ENCODE data around the gene PPFIBP1. TPM values are rescaled to one million over a fixed set of nuclear protein-coding genes. Genes with fewer than 3 reads are reported as not detected.
A peak's percentile ranks its signal among the peaks of the same experiment; 100 is the strongest.

The PPFIBP1 gene
- total RNA-seq, 1 donor from 2014 or later: 56.4 TPM

- Histone ChIP-seq H3K4me1 (peaks cover 7 to 53% of the 10 kb centered on the region in 2 donors), H3K36me3 (no peaks in the 10 kb centered on the region), H3K27ac (peak overlapping the region; percentile 71 to 75), H3K4me3 (peak overlapping the region in 1 of 2 donors; percentile 54), H3K27me3 (no peaks in the 10 kb centered on the region), H3K9me3 (no peaks in the 10 kb centered on the region)
- DNase-seq (ENCODE audit: low spot score in 2 of 2): no peak
- intact Hi-C loops (cut with DNase I): loop anchor here (2.0 kb wide), 1 partner anchor 29 kb away; the partner anchor contains the start of gene PPFIBP1
- TF ChIP-seq CTCF (IDR thresholded peaks at IDR 0.05): no peak
Measured at GRCh38 chr12:27553941-27554340, 29.9 kb downstream of the PPFIBP1 start.

DNA sequence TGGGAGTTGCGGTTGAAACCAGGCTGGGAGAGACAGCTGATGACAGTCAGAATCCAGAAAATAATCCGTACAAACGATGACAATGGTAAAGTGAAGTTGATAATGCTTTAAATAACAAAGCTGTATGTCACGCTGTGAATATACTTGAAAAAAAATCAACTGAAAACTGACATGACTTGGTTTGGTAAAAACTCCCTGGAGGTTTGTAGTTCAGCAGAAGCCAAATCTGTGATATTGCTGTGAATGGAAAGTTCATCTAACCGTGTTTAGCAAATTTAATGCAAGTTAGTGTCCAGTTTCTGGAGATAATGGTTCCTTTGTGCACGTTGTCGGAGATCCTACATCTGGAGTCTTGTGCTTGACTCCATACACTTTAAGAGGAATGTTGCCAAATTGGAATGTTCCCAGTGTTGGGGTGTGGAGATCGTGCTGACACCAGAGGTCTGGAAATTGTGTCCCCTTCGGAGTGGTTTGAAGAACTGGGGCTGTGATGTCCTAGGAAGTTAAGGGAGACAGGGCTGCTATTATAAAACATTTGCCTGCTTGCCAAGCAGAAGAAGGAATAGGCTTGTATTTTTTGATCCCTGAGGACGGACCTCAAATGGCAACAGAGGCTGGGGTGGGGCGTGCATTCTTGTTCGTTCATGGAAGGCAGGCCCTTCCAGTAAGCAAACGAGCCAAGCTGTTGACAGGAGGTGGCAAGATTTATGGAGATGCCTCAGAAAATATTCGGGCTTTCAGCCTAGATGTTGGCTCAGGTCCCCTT lies 30.6 kb downstream of the PPFIBP1 start:
- Histone ChIP-seq H3K4me3 (peak overlapping the region; percentile 30 to 54), H3K27ac (peak overlapping the region; percentile 71 to 75), H3K27me3 (no peaks in the 10 kb centered on the region), H3K36me3 (no peaks in the 10 kb centered on the region), H3K9me3 (no peaks in the 10 kb centered on the region), H3K4me1 (peaks cover 7 to 46% of the 10 kb centered on the region in 2 donors)
- peak in 1 of 2 donors; percentile 81 for DNase-seq (ENCODE audit: low spot score in 2 of 2)
- TF ChIP-seq CTCF (IDR thresholded peaks at IDR 0.05): no peak
- intact Hi-C loops (cut with DNase I): loop anchor here (2.0 kb wide), 1 partner anchor 30 kb away; the partner anchor contains the start of gene PPFIBP1

GRCh38 chr12:27555361-27555760 lies 31.4 kb downstream of the PPFIBP1 start:
- intact Hi-C loops (cut with DNase I): loop anchor here (2.0 kb wide), 1 partner anchor 31 kb away; the partner anchor contains the start of gene PPFIBP1
- H3K27me3 ChIP-seq: no peaks in the 10 kb centered on the region
- TF ChIP-seq CTCF (IDR thresholded peaks at IDR 0.05): no peak
- H3K4me1 ChIP-seq: peaks cover 3 to 44% of the 10 kb centered on the region in 2 donors
- no peak for DNase-seq (ENCODE audit: low spot score in 2 of 2)
- no peaks in the 10 kb centered on the region for H3K9me3 ChIP-seq
- no peaks in the 10 kb centered on the region for H3K36me3 ChIP-seq
- H3K4me3 ChIP-seq: peak overlapping the region; percentile 30 to 54
- peak overlapping the region; percentile 71 to 75 for H3K27ac ChIP-seq

- no peaks in the 10 kb centered on the region for H3K36me3 ChIP-seq
- TF ChIP-seq CTCF (IDR thresholded peaks at IDR 0.05): no peak
- peak overlapping the region; percentile 30 to 54 for H3K4me3 ChIP-seq
- peak overlapping the region; percentile 71 to 75 for H3K27ac ChIP-seq
- DNase-seq (ENCODE audit: low spot score in 2 of 2): no peak
- intact Hi-C loops (cut with DNase I): loop anchor here (2.0 kb wide), 1 partner anchor 31 kb away; the partner anchor contains the start of gene PPFIBP1
- H3K4me1 ChIP-seq: peaks cover 3 to 39% of the 10 kb centered on the region in 2 donors
- no peaks in the 10 kb centered on the region for H3K9me3 ChIP-seq
- H3K27me3 ChIP-seq: no peaks in the 10 kb centered on the region
Measured at GRCh38 chr12:27555925-27556778, 32.1 kb downstream of the PPFIBP1 start.

DNA sequence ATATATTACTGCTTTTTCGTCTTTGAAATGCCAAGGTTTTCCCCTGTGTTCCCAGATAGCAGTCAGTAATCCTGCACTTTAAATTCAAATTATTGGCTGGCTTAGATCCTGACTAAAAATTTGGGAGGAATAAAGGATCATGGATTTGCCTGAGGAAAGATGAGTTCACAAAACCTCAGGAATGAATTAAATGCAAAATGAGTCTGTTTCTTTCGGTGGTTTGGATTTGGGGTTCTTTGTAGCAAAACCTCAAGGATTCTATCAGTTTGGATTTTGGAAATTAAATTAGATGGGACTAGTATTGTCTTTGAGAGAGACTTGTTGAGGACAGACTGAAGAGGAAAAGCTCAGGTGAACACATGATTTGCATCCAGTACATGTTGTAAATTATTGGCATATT lies 36.1 kb downstream of the PPFIBP1 start:
- Histone ChIP-seq H3K4me3 (no peak overlapping the region), H3K36me3 (no peaks in the 10 kb centered on the region), H3K27me3 (no peaks in the 10 kb centered on the region), H3K4me1 (peaks cover 3 to 33% of the 10 kb centered on the region in 2 donors), H3K27ac (peak overlapping the region in 1 of 2 donors; percentile 24), H3K9me3 (no peaks in the 10 kb centered on the region)
- intact Hi-C loops (cut with DNase I): no loop called here
- TF ChIP-seq CTCF (IDR thresholded peaks at IDR 0.05): no peak
- no peak for DNase-seq (ENCODE audit: low spot score in 2 of 2)
